Measurements from ENCODE around the gene UGT2A3.
"Not testable (repeated sequence)": the region's sequence is repeated elsewhere in the genome, so short reads cannot be mapped to it uniquely, and the experiment has no call there.

The UGT2A3 gene

DNA sequence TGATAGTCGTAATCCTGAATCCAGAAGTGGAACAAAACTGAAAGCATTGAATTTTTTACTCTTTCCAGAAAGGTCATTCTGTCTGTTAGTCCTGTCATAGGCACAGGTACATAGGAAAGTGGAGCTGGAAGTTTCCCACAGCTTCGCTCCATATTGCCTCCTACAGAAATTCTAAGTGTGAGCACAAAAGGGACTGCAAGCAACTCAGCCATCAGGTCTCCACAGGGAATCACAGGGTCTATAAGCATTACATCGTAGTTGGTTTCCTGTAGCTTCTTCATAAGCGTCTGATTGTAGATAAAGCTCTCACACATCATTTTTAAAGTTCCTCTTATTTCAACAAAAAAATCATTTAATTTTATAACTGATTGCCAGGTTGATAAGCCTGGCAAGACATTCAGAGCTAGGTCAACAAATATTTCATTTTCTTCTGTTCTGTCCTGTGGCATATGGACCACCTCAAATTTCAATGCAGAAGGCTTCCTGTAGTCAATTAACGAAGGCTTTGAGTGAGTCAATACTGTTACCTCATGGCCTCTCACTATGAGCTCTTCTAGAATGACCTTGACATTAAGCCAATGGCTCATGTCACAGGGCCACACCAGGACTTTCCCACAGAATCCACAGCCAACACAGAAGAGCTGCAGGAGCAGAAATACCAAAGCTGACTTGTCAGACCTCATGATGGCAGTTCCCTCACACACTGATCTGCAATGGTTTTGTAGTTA is at the start of gene UGT2A3:
TSS of gene UGT2A3 (minus strand) at position 727 of the 728 bp plus-strand sequence. CDS start at position 683, 44 bp downstream.
- Mint-ChIP-seq H3K4me3 (no peak within 1 kb of the TSS), H3K27me3 (no peaks in the 10 kb centered on the region)

GRCh38 chr4:68997040-68997439 is 45.4 kb upstream of the UGT2A3 start:
- H3K4me1 Mint-ChIP-seq: no peaks in the 10 kb centered on the region
- no peaks in the 10 kb centered on the region for H3K36me3 Mint-ChIP-seq (ENCODE audit: low read depth)
- H3K27me3 Mint-ChIP-seq: no peaks in the 10 kb centered on the region
- H3K9me3 Mint-ChIP-seq: no peaks in the 10 kb centered on the region
- DNase-seq (no peak), ATAC-seq (no peak)
- H3K27ac Mint-ChIP-seq: no peak overlapping the region
- no peak overlapping the region for H3K4me3 Mint-ChIP-seq

More for the DNA sequence above, at the start of gene UGT2A3:
- H3K27ac Mint-ChIP-seq: no peak within 1 kb of the TSS
- no peaks in the 10 kb centered on the region for H3K9me3 Mint-ChIP-seq
- ATAC-seq: no peak
- H3K36me3 Mint-ChIP-seq (ENCODE audit: low read depth): no peaks in the 10 kb centered on the region
- no peaks in the 10 kb centered on the region for H3K4me1 Mint-ChIP-seq
- DNase-seq: no peak

DNA sequence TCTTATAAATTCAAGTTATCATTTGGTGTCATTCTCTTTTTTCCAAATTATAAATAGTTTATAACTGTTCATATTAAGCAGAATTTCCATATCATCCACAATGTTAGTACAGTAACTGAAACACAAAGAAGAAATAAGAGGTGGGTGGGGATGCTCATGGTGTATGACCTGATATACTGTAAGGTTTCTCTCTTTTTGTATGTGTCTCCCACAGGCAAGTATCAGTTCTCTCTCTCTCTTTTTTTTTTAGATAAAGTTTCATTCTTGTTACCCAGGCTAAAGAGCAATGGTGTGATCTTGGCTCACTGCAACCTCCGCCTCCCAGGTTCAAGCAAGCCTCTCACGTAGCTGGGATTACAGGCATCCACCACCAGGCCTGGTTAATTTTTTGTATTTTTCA is 43.7 kb upstream of the UGT2A3 start:
- Mint-ChIP-seq H3K36me3 (ENCODE audit: low read depth) (no peaks in the 10 kb centered on the region), H3K27me3 (no peaks in the 10 kb centered on the region), H3K4me3 (no peak overlapping the region), H3K4me1 (no peaks in the 10 kb centered on the region), H3K27ac (no peak overlapping the region), H3K9me3 (no peaks in the 10 kb centered on the region)
- no peak for ATAC-seq
- DNase-seq: no peak

- H3K4me1 Mint-ChIP-seq: no peaks in the 10 kb centered on the region
- H3K4me3 Mint-ChIP-seq: no peak overlapping the region
- no peaks in the 10 kb centered on the region for H3K27me3 Mint-ChIP-seq
- no peak for DNase-seq
- H3K9me3 Mint-ChIP-seq: peaks cover 7% of the 10 kb centered on the region
- no peak overlapping the region for H3K27ac Mint-ChIP-seq
- no peak for ATAC-seq
- H3K36me3 Mint-ChIP-seq (ENCODE audit: low read depth): no peaks in the 10 kb centered on the region
Observed at GRCh38 chr4:68987007-68987406, 35.4 kb upstream of the UGT2A3 start.

GRCh38 chr4:68985442-68985841 is 33.8 kb upstream of the UGT2A3 start:
- ATAC-seq (no peak), DNase-seq (no peak)
- H3K27ac Mint-ChIP-seq: no peak overlapping the region
- H3K4me3 Mint-ChIP-seq: no peak overlapping the region
- no peaks in the 10 kb centered on the region for H3K36me3 Mint-ChIP-seq (ENCODE audit: low read depth)
- H3K9me3 Mint-ChIP-seq: peaks cover 7% of the 10 kb centered on the region
- no peaks in the 10 kb centered on the region for H3K27me3 Mint-ChIP-seq
- no peaks in the 10 kb centered on the region for H3K4me1 Mint-ChIP-seq

DNA sequence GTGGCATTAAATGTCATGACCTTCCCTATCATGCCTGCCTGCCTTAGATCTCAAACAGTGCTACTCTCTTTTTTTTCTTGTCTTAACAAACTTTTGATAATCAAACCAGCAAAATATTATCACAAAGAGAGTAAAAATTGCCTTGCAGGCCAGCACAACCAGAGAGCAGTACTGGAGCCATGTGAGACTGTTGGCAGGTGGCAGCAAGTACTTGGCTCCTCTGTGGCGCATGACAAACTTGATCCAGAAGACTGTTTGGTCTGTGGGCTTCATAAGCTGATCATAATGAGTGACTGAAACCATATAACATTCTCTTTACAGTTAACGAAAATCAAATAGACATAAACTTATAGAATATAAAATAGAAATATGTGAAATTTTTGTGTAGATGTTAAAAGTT is 33.3 kb upstream of the UGT2A3 start:
- no peak for DNase-seq
- no peak overlapping the region for H3K27ac Mint-ChIP-seq
- H3K9me3 Mint-ChIP-seq: peaks cover 7% of the 10 kb centered on the region
- no peak overlapping the region for H3K4me3 Mint-ChIP-seq
- no peaks in the 10 kb centered on the region for H3K27me3 Mint-ChIP-seq
- H3K4me1 Mint-ChIP-seq: no peaks in the 10 kb centered on the region
- ATAC-seq: no peak
- H3K36me3 Mint-ChIP-seq (ENCODE audit: low read depth): no peaks in the 10 kb centered on the region

DNA sequence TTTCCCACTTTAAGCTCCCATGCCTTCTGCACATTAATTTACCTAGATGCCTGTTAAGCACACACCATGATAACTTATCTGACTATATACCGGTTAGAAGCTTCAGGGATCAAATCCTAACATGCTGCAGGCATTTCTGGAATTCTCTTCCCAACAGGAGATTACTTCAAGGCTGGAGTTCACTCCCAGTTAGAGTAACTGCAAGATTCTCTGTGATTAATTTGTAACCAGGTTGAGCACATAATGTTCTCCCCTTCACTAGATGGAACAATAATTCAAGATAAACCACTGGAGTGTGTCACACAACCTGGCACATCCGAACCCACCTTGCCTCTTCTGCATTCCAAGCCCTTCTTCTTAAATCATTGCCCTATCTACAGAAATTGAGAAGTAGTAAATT is 11.8 kb upstream of the UGT2A3 start:
- ATAC-seq (no peak), DNase-seq (no peak)
- no peaks in the 10 kb centered on the region for H3K27me3 Mint-ChIP-seq

GRCh38 chr4:68962868-68963267 is 11.3 kb upstream of the UGT2A3 start:
- Mint-ChIP-seq H3K4me1 (no peaks in the 10 kb centered on the region), H3K9me3 (peaks cover 3% of the 10 kb centered on the region), H3K27me3 (no peaks in the 10 kb centered on the region), H3K27ac (no peak overlapping the region), H3K36me3 (ENCODE audit: low read depth) (no peaks in the 10 kb centered on the region), H3K4me3 (no peak overlapping the region)
- DNase-seq (no peak), ATAC-seq (no peak)

More for the DNA sequence above, 11.8 kb upstream of the UGT2A3 start:
- peaks cover 3% of the 10 kb centered on the region for H3K9me3 Mint-ChIP-seq
- H3K36me3 Mint-ChIP-seq (ENCODE audit: low read depth): no peaks in the 10 kb centered on the region
- H3K4me1 Mint-ChIP-seq: no peaks in the 10 kb centered on the region
- no peak overlapping the region for H3K27ac Mint-ChIP-seq
- H3K4me3 Mint-ChIP-seq: no peak overlapping the region

DNA sequence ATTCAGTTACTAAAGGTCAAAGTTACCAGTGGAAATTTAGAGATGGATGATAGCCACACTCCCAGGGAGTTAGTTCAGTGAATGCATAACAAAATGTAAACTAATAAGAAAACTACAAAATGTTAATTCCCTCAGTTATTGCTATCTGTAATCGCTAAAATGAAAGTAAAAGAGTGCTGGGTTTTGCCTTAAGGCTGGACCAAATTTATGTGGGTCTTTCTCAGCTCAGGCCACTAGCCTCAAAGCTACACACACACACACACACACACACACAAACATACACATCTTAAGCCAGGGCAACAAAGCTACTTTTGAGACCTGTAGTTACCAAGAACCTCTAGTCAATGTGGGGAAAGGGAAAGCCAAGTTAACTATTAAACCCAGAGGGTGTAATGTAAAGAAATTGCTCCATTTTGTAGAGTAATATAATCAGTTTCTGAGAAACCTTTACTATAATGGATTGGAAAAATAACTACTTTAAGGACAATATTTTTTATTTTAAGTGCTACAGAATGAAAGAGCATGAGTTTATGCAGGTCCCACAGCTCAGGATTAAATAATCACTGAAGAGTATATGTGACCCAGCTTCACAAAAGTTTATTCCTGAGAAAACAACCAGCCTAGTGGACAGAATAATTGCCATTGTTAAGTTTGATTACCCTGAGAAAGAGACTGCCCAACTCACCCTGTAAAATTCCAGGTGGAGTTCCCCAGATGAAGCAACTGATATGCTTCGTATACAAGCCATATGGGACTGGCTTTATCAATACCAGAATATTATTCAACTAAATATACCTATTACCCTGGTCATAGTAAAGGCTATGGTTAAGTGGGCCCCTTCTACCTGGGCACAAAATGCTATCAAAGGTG is 8.9 kb upstream of the UGT2A3 start:
- H3K27me3 Mint-ChIP-seq: no peaks in the 10 kb centered on the region
- no peaks in the 10 kb centered on the region for H3K9me3 Mint-ChIP-seq
- no peak overlapping the region for H3K4me3 Mint-ChIP-seq
- DNase-seq (no peak), ATAC-seq (no peak)
- H3K4me1 Mint-ChIP-seq: no peaks in the 10 kb centered on the region
- no peaks in the 10 kb centered on the region for H3K36me3 Mint-ChIP-seq (ENCODE audit: low read depth)
- H3K27ac Mint-ChIP-seq: no peak overlapping the region

DNA sequence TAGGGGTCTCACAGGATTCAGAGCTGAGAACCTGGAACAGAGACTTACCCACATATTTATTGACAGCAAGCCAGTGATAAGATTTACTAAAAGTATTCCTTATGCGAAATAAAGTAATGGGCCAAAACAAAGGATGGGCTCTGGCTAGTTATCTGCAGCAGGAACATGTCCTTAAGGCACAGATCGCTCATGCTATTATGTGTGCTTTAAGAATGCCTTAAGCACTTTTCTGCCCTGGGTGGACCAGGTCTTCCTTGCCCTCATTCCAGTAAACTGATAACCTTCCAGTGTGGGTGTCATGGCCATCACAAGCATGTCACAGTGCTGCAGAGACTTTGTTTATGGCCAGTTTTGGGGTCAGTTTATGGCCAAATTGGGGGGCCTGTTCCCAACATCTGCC is 7.5 kb upstream of the UGT2A3 start:
- H3K27me3 Mint-ChIP-seq; H3K36me3 Mint-ChIP-seq (ENCODE audit: low read depth): not testable (repeated sequence)

DNA sequence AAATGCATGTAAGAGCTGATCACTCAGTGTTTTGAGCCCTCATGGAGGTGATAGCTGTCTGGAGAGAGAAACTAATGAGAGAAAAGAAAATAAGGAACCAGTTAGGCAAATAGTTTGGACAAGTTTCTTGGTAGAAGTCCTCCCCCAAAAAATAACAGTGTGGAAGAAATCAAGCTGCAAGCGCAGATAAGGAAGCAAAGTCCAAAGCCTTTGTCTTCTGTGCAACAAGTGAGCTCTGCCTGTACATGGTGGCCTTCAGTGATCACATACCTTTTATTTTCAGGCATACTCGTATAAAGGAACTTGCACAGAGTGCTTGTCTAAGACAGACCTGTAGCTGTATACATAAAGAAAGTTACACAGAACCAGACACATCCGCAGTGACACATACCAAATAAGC is 2.5 kb upstream of the UGT2A3 start:
- Mint-ChIP-seq H3K36me3 (ENCODE audit: low read depth) (no peaks in the 10 kb centered on the region), H3K27me3 (no peaks in the 10 kb centered on the region)

More for the DNA sequence above, 7.5 kb upstream of the UGT2A3 start:
- H3K9me3 Mint-ChIP-seq, ATAC-seq, DNase-seq, H3K4me3 Mint-ChIP-seq, H3K27ac Mint-ChIP-seq, H3K4me1 Mint-ChIP-seq: not testable (repeated sequence)

GRCh38 chr4:68953056-68953596 is 1.5 kb upstream of the UGT2A3 start:
- DNase-seq (no peak), ATAC-seq (no peak)
- Mint-ChIP-seq H3K4me1 (no peaks in the 10 kb centered on the region), H3K9me3 (no peaks in the 10 kb centered on the region), H3K27me3 (no peaks in the 10 kb centered on the region), H3K4me3 (no peak overlapping the region), H3K27ac (no peak overlapping the region), H3K36me3 (ENCODE audit: low read depth) (no peaks in the 10 kb centered on the region)

More for the DNA sequence above, 2.5 kb upstream of the UGT2A3 start:
- ATAC-seq: no peak
- H3K27ac Mint-ChIP-seq: no peak overlapping the region
- no peaks in the 10 kb centered on the region for H3K4me1 Mint-ChIP-seq
- H3K4me3 Mint-ChIP-seq: no peak overlapping the region
- H3K9me3 Mint-ChIP-seq: no peaks in the 10 kb centered on the region
- DNase-seq: no peak

- no peaks in the 10 kb centered on the region for H3K36me3 Mint-ChIP-seq (ENCODE audit: low read depth)
- H3K27ac Mint-ChIP-seq: no peak overlapping the region
- no peaks in the 10 kb centered on the region for H3K9me3 Mint-ChIP-seq
- ATAC-seq: no peak
- no peaks in the 10 kb centered on the region for H3K27me3 Mint-ChIP-seq
- DNase-seq: no peak
- no peak overlapping the region for H3K4me3 Mint-ChIP-seq
- H3K4me1 Mint-ChIP-seq: no peaks in the 10 kb centered on the region
Observed at GRCh38 chr4:68951806-68952585, 392 bp upstream of the UGT2A3 start.

GRCh38 chr4:68950033-68950432 is 1.6 kb downstream of the UGT2A3 start:
- DNase-seq (no peak), ATAC-seq (no peak)
- Mint-ChIP-seq H3K4me1 (no peaks in the 10 kb centered on the region), H3K36me3 (ENCODE audit: low read depth) (no peaks in the 10 kb centered on the region), H3K27me3 (no peaks in the 10 kb centered on the region), H3K4me3 (no peak overlapping the region), H3K9me3 (no peaks in the 10 kb centered on the region), H3K27ac (no peak overlapping the region)

Data from activated naive CD8-positive, alpha-beta T cell treated with anti-CD3 and anti-CD28 coated beads, Interleukin-2, amount 50 U/mL, for 24 hours (primary cell).